ENCODE data around the gene MLIP. TPM values are rescaled to one million over a fixed set of nuclear protein-coding genes. Genes with fewer than 3 reads are reported as not detected.

MLIP gene
- total RNA-seq, 2 experiments from 2014 or later = not detected

- Histone ChIP-seq H4K20me1 (ENCODE audit: insufficient read depth, low read length) (no peaks in the 10 kb centered on the region), H3K4me2 (ENCODE audit: low read length) (no peak overlapping the region), H3K4me1 (ENCODE audit: insufficient read depth, low read length, poor library complexity, severe bottlenecking) (no peaks in the 10 kb centered on the region), H3K27ac (ENCODE audit: low read depth, low read length, poor library complexity, severe bottlenecking) (no peak overlapping the region), H3K9me2 (ENCODE audit: insufficient read depth, low read length) (no peaks in the 10 kb centered on the region), H2AFZ (ENCODE audit: low read length) (no peak overlapping the region), H3K36me3 (ENCODE audit: insufficient read depth, low read length) (no peaks in the 10 kb centered on the region), H3K9me3 (ENCODE audit: low read length) (no peaks in the 10 kb centered on the region), H3K79me2 (ENCODE audit: insufficient read depth, low read depth, low read length) (no peaks in the 10 kb centered on the region), H3K4me3 (ENCODE audit: low read depth, low read length, poor library complexity, severe bottlenecking) (no peak overlapping the region)
- no peak for DNase-seq (ENCODE audit: low spot score)
- intact Hi-C loops (cut with micrococcal nuclease; ENCODE audit: unreplicated experiment) = no loop called here
- BruUV-seq (replicated peaks) = no TSS peak
- CTCF ChIA-PET (ENCODE audit: unreplicated experiment) = no interaction called here
- TF ChIP-seq CTCF (conservative IDR thresholded peaks at IDR 0.05; ENCODE audit: low read length) (no peak), EZH2phosphoT487 (IDR thresholded peaks at IDR 0.05; ENCODE audit: borderline replicate concordance, low read depth, low read length) (no peak)
- POLR2A ChIA-PET = no interaction called here
Observed at GRCh38 chr6:54252496-54252895, 141.3 kb downstream of the MLIP start.

- no peak overlapping the region for H3K27ac ChIP-seq (ENCODE audit: low read depth, low read length, poor library complexity, severe bottlenecking)
- H2AFZ ChIP-seq (ENCODE audit: low read length) = no peak overlapping the region
- no peak overlapping the region for H3K4me2 ChIP-seq (ENCODE audit: low read length)
- ChIA-PET POLR2A (interaction anchor here (0.9 kb wide), 1 partner anchor 334 kb away, joined by 7 read pairs; no protein-coding TSS in a partner anchor), CTCF (ENCODE audit: unreplicated experiment) (no interaction called here)
- no peaks in the 10 kb centered on the region for H3K9me2 ChIP-seq (ENCODE audit: insufficient read depth, low read length)
- no peaks in the 10 kb centered on the region for H4K20me1 ChIP-seq (ENCODE audit: insufficient read depth, low read length)
- H3K4me1 ChIP-seq (ENCODE audit: insufficient read depth, low read length, poor library complexity, severe bottlenecking) = no peaks in the 10 kb centered on the region
- no peaks in the 10 kb centered on the region for H3K9me3 ChIP-seq (ENCODE audit: low read length)
- TF ChIP-seq CTCF (conservative IDR thresholded peaks at IDR 0.05; ENCODE audit: low read length) (no peak), EZH2phosphoT487 (IDR thresholded peaks at IDR 0.05; ENCODE audit: borderline replicate concordance, low read depth, low read length) (no peak)
- intact Hi-C loops (cut with micrococcal nuclease; ENCODE audit: unreplicated experiment) = no loop called here
- H3K36me3 ChIP-seq (ENCODE audit: insufficient read depth, low read length) = no peaks in the 10 kb centered on the region
- H3K79me2 ChIP-seq (ENCODE audit: insufficient read depth, low read depth, low read length) = no peaks in the 10 kb centered on the region
- BruUV-seq (replicated peaks) = no TSS peak
- DNase-seq (ENCODE audit: low spot score) = no peak
- H3K4me3 ChIP-seq (ENCODE audit: low read depth, low read length, poor library complexity, severe bottlenecking) = no peak overlapping the region
Observed at GRCh38 chr6:54252916-54253315, 141.7 kb downstream of the MLIP start.

GRCh38 chr6:54254886-54255285 lies 143.6 kb downstream of the MLIP start:
- Histone ChIP-seq H3K9me3 (ENCODE audit: low read length) (no peaks in the 10 kb centered on the region), H3K27ac (ENCODE audit: low read depth, low read length, poor library complexity, severe bottlenecking) (no peak overlapping the region), H3K4me2 (ENCODE audit: low read length) (no peak overlapping the region), H3K36me3 (ENCODE audit: insufficient read depth, low read length) (no peaks in the 10 kb centered on the region), H3K4me3 (ENCODE audit: low read depth, low read length, poor library complexity, severe bottlenecking) (no peak overlapping the region), H2AFZ (ENCODE audit: low read length) (no peak overlapping the region), H3K79me2 (ENCODE audit: insufficient read depth, low read depth, low read length) (no peaks in the 10 kb centered on the region), H3K9me2 (ENCODE audit: insufficient read depth, low read length) (no peaks in the 10 kb centered on the region), H4K20me1 (ENCODE audit: insufficient read depth, low read length) (no peaks in the 10 kb centered on the region), H3K4me1 (ENCODE audit: insufficient read depth, low read length, poor library complexity, severe bottlenecking) (no peaks in the 10 kb centered on the region)
- ChIA-PET CTCF (ENCODE audit: unreplicated experiment) (no interaction called here), POLR2A (no interaction called here)
- no TSS peak for BruUV-seq (replicated peaks)
- intact Hi-C loops (cut with micrococcal nuclease; ENCODE audit: unreplicated experiment) = no loop called here
- no peak for TF ChIP-seq CTCF (conservative IDR thresholded peaks at IDR 0.05; ENCODE audit: low read length)
- TF ChIP-seq EZH2phosphoT487 (IDR thresholded peaks at IDR 0.05; ENCODE audit: borderline replicate concordance, low read depth, low read length) = no peak
- no peak for DNase-seq (ENCODE audit: low spot score)
